HepG2 (cell line): ENCODE data around the gene OGFOD3. TPM values are rescaled to one million over a fixed set of nuclear protein-coding genes. Genes with fewer than 3 reads are reported as not detected.

Experiments used
- ARNT ChIP-seq: fragments of 450-650 bp; IDR thresholded peaks from 2 replicates; pipeline ENCODE4 v1.6.1; 2017
- CCDC6 ChIP-seq: sonication (generic); formaldehyde crosslinking; IDR thresholded peaks from 2 replicates; pipeline ENCODE4 v1.8.1; 2022; ENCODE audit warnings: mild to moderate bottlenecking, missing genetic modification reagents, moderate library complexity
- CREM ChIP-seq, 2 experiments: sonication (generic) in 1 of 2; formaldehyde crosslinking in 1 of 2; IDR thresholded peaks; 2 replicates each; pipeline versions ENCODE4 v1.4.0 to v1.6.1; 2016 to 2020; ENCODE audit warnings: antibody characterized with exemption in 1 of 2, mild to moderate bottlenecking in 1 of 2, missing genetic modification reagents in 1 of 2
- FOXP1 ChIP-seq, 2 experiments: fragments of 450-650 bp in 1 of 2; IDR thresholded peaks; 2 replicates each; pipeline ENCODE4 v1.6.1; 2017 to 2018; ENCODE audit warnings: antibody characterized with exemption in 1 of 2
- HOXA3 ChIP-seq: sonication (generic); formaldehyde crosslinking; IDR thresholded peaks from 2 replicates; pipeline ENCODE4 v1.5.0; 2020; ENCODE audit warnings: missing genetic modification reagents
- KDM2A ChIP-seq: sonication (generic); formaldehyde crosslinking; IDR thresholded peaks from 2 replicates; pipeline ENCODE4 v1.4.0; 2020; ENCODE audit warnings: low read depth, missing genetic modification reagents, borderline replicate concordance
- KMT2A ChIP-seq: sonication (generic); formaldehyde crosslinking; IDR thresholded peaks from 2 replicates; pipeline ENCODE4 v1.4.0; 2020; ENCODE audit warnings: missing genetic modification reagents
- MIXL1 ChIP-seq: IDR thresholded peaks from 2 replicates; pipeline ENCODE4 v1.6.1; 2016
- RXRB ChIP-seq: IDR thresholded peaks from 2 replicates; pipeline ENCODE4 v1.6.1; 2016; ENCODE audit warnings: borderline replicate concordance, missing genetic modification reagents, missing compliant biosample characterization
- SALL1 ChIP-seq: sonication (generic); formaldehyde crosslinking; IDR thresholded peaks from 2 replicates; pipeline ENCODE4 v1.8.0; 2022; ENCODE audit warnings: mild to moderate bottlenecking, missing genetic modification reagents
- SAP130 ChIP-seq: IDR thresholded peaks from 2 replicates; pipeline ENCODE4 v1.6.1; 2016; ENCODE audit warnings: low read depth
- SCMH1 ChIP-seq: sonication (generic); formaldehyde crosslinking; IDR thresholded peaks from 2 replicates; pipeline ENCODE4 v1.9.0; 2021; ENCODE audit warnings: missing genetic modification reagents, mild to moderate bottlenecking, borderline replicate concordance
- ZBTB7B ChIP-seq: sonication (generic); formaldehyde crosslinking; IDR thresholded peaks from 2 replicates; pipeline ENCODE4 v1.4.0; 2020; ENCODE audit warnings: missing genetic modification reagents
- ZNF331 ChIP-seq: sonication (generic); formaldehyde crosslinking; IDR thresholded peaks from 2 replicates; pipeline ENCODE4 v1.4.0; 2020; ENCODE audit warnings: missing genetic modification reagents
- ZNF33A ChIP-seq: sonication (generic); formaldehyde crosslinking; IDR thresholded peaks from 2 replicates; pipeline ENCODE4 v1.5.1; 2020; ENCODE audit warnings: missing genetic modification reagents, mild to moderate bottlenecking, moderate library complexity, borderline replicate concordance
- ZNF501 ChIP-seq: sonication (generic); formaldehyde crosslinking; IDR thresholded peaks from 2 replicates; pipeline ENCODE4 v1.5.1; 2020; ENCODE audit warnings: mild to moderate bottlenecking, moderate library complexity, missing genetic modification reagents
- ZNF558 ChIP-seq: sonication (generic); formaldehyde crosslinking; IDR thresholded peaks from 2 replicates; pipeline ENCODE4 v1.9.0; 2022; ENCODE audit warnings: mild to moderate bottlenecking, missing genetic modification reagents, borderline replicate concordance
- ZNF652 ChIP-seq: IDR thresholded peaks from 2 replicates; pipeline ENCODE4 v1.6.1; 2016; ENCODE audit warnings: low read depth, borderline replicate concordance
- polyA plus RNA-seq, 8 experiments: library from polyadenylated mRNA; depleted of rRNA in 3 of 8; stranded (reverse) in 7 of 8; unstranded in 1 of 8; fragments of >200 nt; fragmentation: Illumina TruSeq in 4 of 8; extraction: Trizol in 4 of 8; gene quantifications; 2 replicates each; pipeline versions ENCODE4 v1.2.1 to v1.2.3, GENCODE V29; 2011 to 2016; ENCODE audit warnings: low read depth in 4 of 8, missing spikeins in 1 of 8, mixed read lengths in 1 of 8; ENCODE audit not compliant: insufficient read depth in 1 of 8
- total RNA-seq, 5 experiments: library from RNA; depleted of rRNA; stranded (reverse); fragments of >200 nt; fragmentation: Illumina TruSeq; extraction: Trizol; gene quantifications; 2 replicates each; pipeline ENCODE4 v1.2.3, GENCODE V29; 2016; ENCODE audit warnings: low read depth in 1 of 5
- TF ChIP-seq, protein P1 (sequence below): sonication (generic); formaldehyde crosslinking; IDR thresholded peaks from 2 replicates; pipeline ENCODE4 v1.4.0; 2020; ENCODE audit warnings: missing genetic modification reagents, mild to moderate bottlenecking, borderline replicate concordance
- TF ChIP-seq, protein P2 (sequence below): sonication (generic); formaldehyde crosslinking; IDR thresholded peaks from 2 replicates; pipeline ENCODE4 v1.4.0; 2020; ENCODE audit warnings: missing genetic modification reagents
- TF ChIP-seq, protein P3 (sequence below): sonication (generic); formaldehyde crosslinking; IDR thresholded peaks from 2 replicates; pipeline ENCODE4 v1.4.0; 2020; ENCODE audit warnings: mild to moderate bottlenecking, low read depth, missing genetic modification reagents
- TF ChIP-seq, protein P4 (sequence below): sonication (generic); formaldehyde crosslinking; IDR thresholded peaks from 2 replicates; pipeline ENCODE4 v1.4.0; 2020; ENCODE audit warnings: missing genetic modification reagents

Gene OGFOD3
- total and polyA plus RNA-seq, 2 of the 13 experiments (the other 11 are each of a cell fraction or from before 2014, with no cell fraction given) = 40.0 to 42.1 TPM

DNA sequence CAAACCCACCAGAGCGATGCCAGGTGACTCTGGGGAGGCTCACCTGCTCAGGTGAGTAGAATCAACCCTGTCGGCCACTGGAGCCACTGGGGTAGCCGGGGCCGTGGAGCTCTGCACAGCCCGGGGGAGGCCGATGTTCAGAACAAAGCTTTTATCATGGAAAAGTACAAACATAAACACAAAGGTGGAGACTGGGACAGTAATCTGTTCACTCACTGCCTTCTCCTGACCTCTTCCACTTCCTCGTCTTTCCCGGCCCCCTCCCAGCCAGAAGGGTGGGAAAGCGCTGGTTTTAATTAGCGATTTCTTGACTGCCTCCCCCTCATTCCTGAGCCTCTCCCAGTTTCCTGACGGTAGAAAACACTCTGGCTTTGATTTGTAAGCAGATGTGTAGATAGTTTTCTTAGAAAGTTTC is 69.1 kb downstream of the OGFOD3 start (continued):
- TF ChIP-seq SALL1 (CRISPR knock-in tag) = 0 out of 2 replicates have a peak, but pooled peaks have one; percentile 24
- TF ChIP-seq, protein P1, sequence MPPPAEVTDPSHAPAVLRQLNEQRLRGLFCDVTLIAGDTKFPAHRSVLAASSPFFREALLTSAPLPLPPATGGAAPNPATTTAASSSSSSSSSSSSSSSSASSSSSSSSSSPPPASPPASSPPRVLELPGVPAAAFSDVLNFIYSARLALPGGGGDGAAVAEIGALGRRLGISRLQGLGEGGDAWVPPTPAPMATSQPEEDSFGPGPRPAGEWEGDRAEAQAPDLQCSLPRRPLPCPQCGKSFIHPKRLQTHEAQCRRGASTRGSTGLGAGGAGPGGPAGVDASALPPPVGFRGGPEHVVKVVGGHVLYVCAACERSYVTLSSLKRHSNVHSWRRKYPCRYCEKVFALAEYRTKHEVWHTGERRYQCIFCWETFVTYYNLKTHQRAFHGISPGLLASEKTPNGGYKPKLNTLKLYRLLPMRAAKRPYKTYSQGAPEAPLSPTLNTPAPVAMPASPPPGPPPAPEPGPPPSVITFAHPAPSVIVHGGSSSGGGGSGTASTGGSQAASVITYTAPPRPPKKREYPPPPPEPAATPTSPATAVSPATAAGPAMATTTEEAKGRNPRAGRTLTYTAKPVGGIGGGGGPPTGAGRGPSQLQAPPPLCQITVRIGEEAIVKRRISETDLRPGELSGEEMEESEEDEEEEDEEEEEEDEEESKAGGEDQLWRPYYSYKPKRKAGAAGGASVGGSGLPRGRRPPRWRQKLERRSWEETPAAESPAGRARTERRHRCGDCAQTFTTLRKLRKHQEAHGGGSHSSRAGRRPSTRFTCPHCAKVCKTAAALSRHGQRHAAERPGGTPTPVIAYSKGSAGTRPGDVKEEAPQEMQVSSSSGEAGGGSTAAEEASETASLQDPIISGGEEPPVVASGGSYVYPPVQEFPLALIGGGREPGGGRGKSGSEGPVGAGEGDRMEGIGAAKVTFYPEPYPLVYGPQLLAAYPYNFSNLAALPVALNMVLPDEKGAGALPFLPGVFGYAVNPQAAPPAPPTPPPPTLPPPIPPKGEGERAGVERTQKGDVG = 0 out of 2 replicates have a peak, but pooled peaks have one; percentile 37
- no peak for TF ChIP-seq FOXP1 (IDR thresholded peaks at IDR 0.05)
- TF ChIP-seq FOXP1 (CRISPR knock-in tag; IDR thresholded peaks at IDR 0.05) = 0 out of 2 replicates have a peak, but pooled peaks have one; percentile 23
- TF ChIP-seq ARNT = no peak
- peak; percentile 38; the same call in 1 of the 2 replicates for TF ChIP-seq SAP130
- TF ChIP-seq, protein P2, sequence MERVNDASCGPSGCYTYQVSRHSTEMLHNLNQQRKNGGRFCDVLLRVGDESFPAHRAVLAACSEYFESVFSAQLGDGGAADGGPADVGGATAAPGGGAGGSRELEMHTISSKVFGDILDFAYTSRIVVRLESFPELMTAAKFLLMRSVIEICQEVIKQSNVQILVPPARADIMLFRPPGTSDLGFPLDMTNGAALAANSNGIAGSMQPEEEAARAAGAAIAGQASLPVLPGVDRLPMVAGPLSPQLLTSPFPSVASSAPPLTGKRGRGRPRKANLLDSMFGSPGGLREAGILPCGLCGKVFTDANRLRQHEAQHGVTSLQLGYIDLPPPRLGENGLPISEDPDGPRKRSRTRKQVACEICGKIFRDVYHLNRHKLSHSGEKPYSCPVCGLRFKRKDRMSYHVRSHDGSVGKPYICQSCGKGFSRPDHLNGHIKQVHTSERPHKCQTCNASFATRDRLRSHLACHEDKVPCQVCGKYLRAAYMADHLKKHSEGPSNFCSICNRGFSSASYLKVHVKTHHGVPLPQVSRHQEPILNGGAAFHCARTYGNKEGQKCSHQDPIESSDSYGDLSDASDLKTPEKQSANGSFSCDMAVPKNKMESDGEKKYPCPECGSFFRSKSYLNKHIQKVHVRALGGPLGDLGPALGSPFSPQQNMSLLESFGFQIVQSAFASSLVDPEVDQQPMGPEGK (CRISPR knock-in tag) = peak; percentile 57; the same call in 1 of the 2 replicates
- TF ChIP-seq KMT2A = no peak
- TF ChIP-seq ZNF652 (CRISPR knock-in tag) = no peak
- TF ChIP-seq, protein P3, sequence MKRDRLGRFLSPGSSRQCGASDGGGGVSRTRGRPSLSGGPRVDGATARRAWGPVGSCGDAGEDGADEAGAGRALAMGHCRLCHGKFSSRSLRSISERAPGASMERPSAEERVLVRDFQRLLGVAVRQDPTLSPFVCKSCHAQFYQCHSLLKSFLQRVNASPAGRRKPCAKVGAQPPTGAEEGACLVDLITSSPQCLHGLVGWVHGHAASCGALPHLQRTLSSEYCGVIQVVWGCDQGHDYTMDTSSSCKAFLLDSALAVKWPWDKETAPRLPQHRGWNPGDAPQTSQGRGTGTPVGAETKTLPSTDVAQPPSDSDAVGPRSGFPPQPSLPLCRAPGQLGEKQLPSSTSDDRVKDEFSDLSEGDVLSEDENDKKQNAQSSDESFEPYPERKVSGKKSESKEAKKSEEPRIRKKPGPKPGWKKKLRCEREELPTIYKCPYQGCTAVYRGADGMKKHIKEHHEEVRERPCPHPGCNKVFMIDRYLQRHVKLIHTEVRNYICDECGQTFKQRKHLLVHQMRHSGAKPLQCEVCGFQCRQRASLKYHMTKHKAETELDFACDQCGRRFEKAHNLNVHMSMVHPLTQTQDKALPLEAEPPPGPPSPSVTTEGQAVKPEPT (CRISPR knock-in tag) = no peak
- TF ChIP-seq ZNF331 = 0 out of 2 replicates have a peak, but pooled peaks have one; percentile 20
- 0 out of 2 replicates have a peak, but pooled peaks have one; percentile 23 for TF ChIP-seq CREM (IDR thresholded peaks at IDR 0.05)
- no peak for TF ChIP-seq CREM (CRISPR knock-in tag; IDR thresholded peaks at IDR 0.05)
- TF ChIP-seq CCDC6 (CRISPR knock-in tag) = no peak
- TF ChIP-seq KDM2A (CRISPR knock-in tag) = peak; percentile 39; the same call in 1 of the 2 replicates
- TF ChIP-seq SCMH1 (CRISPR knock-in tag) = no peak
- peak; percentile 35; the same call in 1 of the 2 replicates for TF ChIP-seq HOXA3
- TF ChIP-seq MIXL1 = 0 out of 2 replicates have a peak, but pooled peaks have one; percentile 20
- 0 out of 2 replicates have a peak, but pooled peaks have one; percentile 9 for TF ChIP-seq ZNF501 (CRISPR knock-in tag)
- TF ChIP-seq ZBTB7B (CRISPR knock-in tag) = 0 out of 2 replicates have a peak, but pooled peaks have one; percentile 25
- TF ChIP-seq ZNF558 (CRISPR knock-in tag) = no peak
- TF ChIP-seq, protein P4, sequence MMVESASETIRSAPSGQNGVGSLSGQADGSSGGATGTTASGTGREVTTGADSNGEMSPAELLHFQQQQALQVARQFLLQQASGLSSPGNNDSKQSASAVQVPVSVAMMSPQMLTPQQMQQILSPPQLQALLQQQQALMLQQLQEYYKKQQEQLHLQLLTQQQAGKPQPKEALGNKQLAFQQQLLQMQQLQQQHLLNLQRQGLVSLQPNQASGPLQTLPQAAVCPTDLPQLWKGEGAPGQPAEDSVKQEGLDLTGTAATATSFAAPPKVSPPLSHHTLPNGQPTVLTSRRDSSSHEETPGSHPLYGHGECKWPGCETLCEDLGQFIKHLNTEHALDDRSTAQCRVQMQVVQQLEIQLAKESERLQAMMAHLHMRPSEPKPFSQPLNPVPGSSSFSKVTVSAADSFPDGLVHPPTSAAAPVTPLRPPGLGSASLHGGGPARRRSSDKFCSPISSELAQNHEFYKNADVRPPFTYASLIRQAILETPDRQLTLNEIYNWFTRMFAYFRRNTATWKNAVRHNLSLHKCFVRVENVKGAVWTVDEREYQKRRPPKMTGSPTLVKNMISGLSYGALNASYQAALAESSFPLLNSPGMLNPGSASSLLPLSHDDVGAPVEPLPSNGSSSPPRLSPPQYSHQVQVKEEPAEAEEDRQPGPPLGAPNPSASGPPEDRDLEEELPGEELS (CRISPR knock-in tag) = peak; percentile 39; the same call in 1 of the 2 replicates
- TF ChIP-seq ZNF33A = no peak
- peak; percentile 45; the same call in 1 of the 2 replicates for TF ChIP-seq RXRB (CRISPR knock-in tag)
